LoVo (cell line): Measurements from ENCODE around the gene KLF1.
"Not testable (repeated sequence)": the region's sequence is repeated elsewhere in the genome, so short reads cannot be mapped to it uniquely, and the experiment has no call there.

ENCODE experiments used
- DNase-seq: peaks from one replicate; pipeline ENCODE4 v3.0.0-alpha.2; 2016; ENCODE audit warnings: low spot score

KLF1 gene

GRCh38 chr19:12886969-12887747 is at the start of gene KLF1:
Gene KLF1 (minus strand): TSS chr19:12887201. CDS start chr19:12887140, 61 bp downstream.
- DNase-seq: no peak

- no peak for DNase-seq
Observed at GRCh38 chr19:12936582-12936981, 49.6 kb upstream of the KLF1 start.

GRCh38 chr19:12935071-12935470 is 48.1 kb upstream of the KLF1 start:
- DNase-seq: no peak

- DNase-seq: peak; percentile 93
Observed at GRCh38 chr19:12933287-12934072, 46.5 kb upstream of the KLF1 start, which contains the start of gene FARSA. Gene FARSA (minus strand): TSS chr19:12933711. CDS start chr19:12933696, 15 bp downstream.

GRCh38 chr19:12932392-12933286 is 45.6 kb upstream of the KLF1 start:
- no peak for DNase-seq

- DNase-seq: no peak
Observed at GRCh38 chr19:12930002-12930645, 43.1 kb upstream of the KLF1 start.

GRCh38 chr19:12924621-12925310 is 37.8 kb upstream of the KLF1 start:
- DNase-seq: no peak

- no peak for DNase-seq
Observed at GRCh38 chr19:12922959-12923358, 36.0 kb upstream of the KLF1 start.

GRCh38 chr19:12921047-12921446 is 34.0 kb upstream of the KLF1 start:
- no peak for DNase-seq

- no peak for DNase-seq
Observed at GRCh38 chr19:12918253-12918652, 31.3 kb upstream of the KLF1 start.

GRCh38 chr19:12915860-12916259 is 28.9 kb upstream of the KLF1 start:
- DNase-seq: not testable (repeated sequence)

- DNase-seq: no peak
Observed at GRCh38 chr19:12913851-12914690, 27.1 kb upstream of the KLF1 start.

GRCh38 chr19:12913011-12913561 is 26.1 kb upstream of the KLF1 start:
- no peak for DNase-seq

GRCh38 chr19:12912571-12912970 is 25.6 kb upstream of the KLF1 start:
- no peak for DNase-seq

GRCh38 chr19:12907166-12907565 is 20.2 kb upstream of the KLF1 start:
- no peak for DNase-seq

- DNase-seq: no peak
Observed at GRCh38 chr19:12899891-12900518, 13.0 kb upstream of the KLF1 start.

GRCh38 chr19:12896460-12896859 is 9.5 kb upstream of the KLF1 start:
- no peak for DNase-seq

- no peak for DNase-seq
Observed at GRCh38 chr19:12893582-12893981, 6.6 kb upstream of the KLF1 start.

GRCh38 chr19:12891553-12892021 is 4.6 kb upstream of the KLF1 start:
- no peak for DNase-seq
